PFSK-1 (cell line): Measurements from ENCODE around the gene MCTP1.

Experiments used
- FOXP2 ChIP-seq: optimal IDR thresholded peaks from 2 replicates; pipeline ENCODE3; 2011; ENCODE audit warnings: borderline replicate concordance, control low read depth, inconsistent platforms; ENCODE audit not compliant: insufficient read depth; ENCODE audit errors: extremely low read length, extremely low read depth
- SIN3A ChIP-seq: IDR thresholded peaks from 2 replicates; pipeline ENCODE4 v1.6.1; 2012; ENCODE audit warnings: mild to moderate bottlenecking, low read length, moderate library complexity, borderline replicate concordance; ENCODE audit not compliant: insufficient read depth
- TAF1 ChIP-seq: IDR thresholded peaks from 2 replicates; pipeline ENCODE4 v1.6.1; 2012; ENCODE audit warnings: low read length, control low read depth, borderline replicate concordance; ENCODE audit not compliant: insufficient read depth
- TF ChIP-seq, protein P1 (sequence below), 2 experiments: IDR thresholded peaks; 2 replicates each; pipeline versions ENCODE4 v1.6.1 to v1.8.0; 2011 to 2012; ENCODE audit warnings: low read depth in 2 of 2, low read length in 2 of 2, control low read depth in 1 of 2, inconsistent platforms in 1 of 2, mild to moderate bottlenecking in 1 of 2, moderate library complexity in 1 of 2; ENCODE audit not compliant: insufficient read depth in 1 of 2

DNA sequence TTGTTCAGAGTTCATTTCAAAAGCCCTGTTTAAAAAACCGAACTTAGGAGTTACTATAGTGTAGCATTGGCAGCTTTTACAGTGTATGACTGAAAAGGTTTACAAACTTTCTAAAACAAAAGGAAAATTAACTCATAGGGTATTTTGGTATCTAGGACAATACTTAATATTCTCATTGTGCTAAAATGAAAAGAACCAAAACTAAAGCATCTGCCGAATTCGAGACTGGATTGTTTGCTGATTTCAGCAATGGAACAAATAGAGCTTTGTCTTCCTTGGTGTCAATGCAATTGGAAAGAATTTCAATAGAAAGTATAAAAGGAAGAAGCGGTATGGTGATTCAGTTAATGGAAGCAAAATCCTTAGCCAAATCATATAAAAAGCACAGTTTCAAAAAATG lies 412.4 kb downstream of the MCTP1 start:
- TF ChIP-seq, protein P1, sequence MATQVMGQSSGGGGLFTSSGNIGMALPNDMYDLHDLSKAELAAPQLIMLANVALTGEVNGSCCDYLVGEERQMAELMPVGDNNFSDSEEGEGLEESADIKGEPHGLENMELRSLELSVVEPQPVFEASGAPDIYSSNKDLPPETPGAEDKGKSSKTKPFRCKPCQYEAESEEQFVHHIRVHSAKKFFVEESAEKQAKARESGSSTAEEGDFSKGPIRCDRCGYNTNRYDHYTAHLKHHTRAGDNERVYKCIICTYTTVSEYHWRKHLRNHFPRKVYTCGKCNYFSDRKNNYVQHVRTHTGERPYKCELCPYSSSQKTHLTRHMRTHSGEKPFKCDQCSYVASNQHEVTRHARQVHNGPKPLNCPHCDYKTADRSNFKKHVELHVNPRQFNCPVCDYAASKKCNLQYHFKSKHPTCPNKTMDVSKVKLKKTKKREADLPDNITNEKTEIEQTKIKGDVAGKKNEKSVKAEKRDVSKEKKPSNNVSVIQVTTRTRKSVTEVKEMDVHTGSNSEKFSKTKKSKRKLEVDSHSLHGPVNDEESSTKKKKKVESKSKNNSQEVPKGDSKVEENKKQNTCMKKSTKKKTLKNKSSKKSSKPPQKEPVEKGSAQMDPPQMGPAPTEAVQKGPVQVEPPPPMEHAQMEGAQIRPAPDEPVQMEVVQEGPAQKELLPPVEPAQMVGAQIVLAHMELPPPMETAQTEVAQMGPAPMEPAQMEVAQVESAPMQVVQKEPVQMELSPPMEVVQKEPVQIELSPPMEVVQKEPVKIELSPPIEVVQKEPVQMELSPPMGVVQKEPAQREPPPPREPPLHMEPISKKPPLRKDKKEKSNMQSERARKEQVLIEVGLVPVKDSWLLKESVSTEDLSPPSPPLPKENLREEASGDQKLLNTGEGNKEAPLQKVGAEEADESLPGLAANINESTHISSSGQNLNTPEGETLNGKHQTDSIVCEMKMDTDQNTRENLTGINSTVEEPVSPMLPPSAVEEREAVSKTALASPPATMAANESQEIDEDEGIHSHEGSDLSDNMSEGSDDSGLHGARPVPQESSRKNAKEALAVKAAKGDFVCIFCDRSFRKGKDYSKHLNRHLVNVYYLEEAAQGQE (IDR thresholded peaks at IDR 0.05; ENCODE audit: insufficient read depth in 1 of 2, low read depth in 2 of 2, low read length in 2 of 2) = no peak
- TF ChIP-seq FOXP2 (no peak), TAF1 (no peak), SIN3A (no peak)
